SK-N-SH (cell line): ENCODE measurements around the gene DLEU7. TPM values are rescaled to one million over a fixed set of nuclear protein-coding genes. Genes with fewer than 3 reads are reported as not detected.

Experiments
- CTCF ChIA-PET: fragments of 300-600, 350-600 bp; formaldehyde crosslinking; extraction: SDS; loops from one replicate; lab custom pipeline; 2021; lab: Yijun Ruan, JAX
- POLR2A ChIA-PET: fragments of 350-600 bp; sonication (Branson Sonifier 250); formaldehyde crosslinking; extraction: SDS; loops from one replicate; lab custom pipeline; 2020; ENCODE audit warnings: antibody characterized with exemption, inconsistent platforms; lab: Yijun Ruan, JAX
- DNase-seq: peaks from one replicate; pipeline ENCODE4 v3.0.0; 2012
- H2AFZ ChIP-seq: fragments of 200-600 bp; sonication (generic); 2 replicates; pipeline ENCODE4 v1.8.1; 2016; ENCODE audit warnings: antibody characterized with exemption, mild to moderate bottlenecking, low read depth
- H3F3A ChIP-seq: fragments of 200-600 bp; sonication (generic); replicated peaks from 2 replicates; pipeline ENCODE3; 2016; ENCODE audit warnings: antibody characterized with exemption, mild to moderate bottlenecking; ENCODE audit not compliant: insufficient read depth
- H3K27ac ChIP-seq, 2 experiments: fragments of 200-500 bp in 1 of 2; fragments of 200-600 bp in 1 of 2; sonication (Bioruptor generic) in 1 of 2; sonication (generic), shearing (Covaris generic) in 1 of 2; 2 replicates each; pipeline versions ENCODE4 v1.5.1 to v1.6.1; 2014 to 2016; ENCODE audit warnings: low read depth in 2 of 2, inconsistent platforms in 1 of 2, low read length in 1 of 2, mild to moderate bottlenecking in 1 of 2, mixed read lengths in 1 of 2
- H3K27me3 ChIP-seq: fragments of 200-600 bp; sonication (generic), shearing (Covaris generic); 2 replicates; pipeline ENCODE4 v1.6.1; 2016; ENCODE audit warnings: mixed run types; ENCODE audit not compliant: insufficient read depth
- H3K36me3 ChIP-seq, 2 experiments: fragments of 200-500 bp in 1 of 2; fragments of 200-600 bp in 1 of 2; sonication (Bioruptor generic) in 1 of 2; sonication (generic) in 1 of 2; replicated peaks in 1 of 2; 2 replicates each; pipeline versions ENCODE3 to v1.5.1; 2014 to 2016; ENCODE audit warnings: low read length in 1 of 2, mild to moderate bottlenecking in 1 of 2; ENCODE audit not compliant: insufficient read depth in 2 of 2, control insufficient read depth in 1 of 2
- H3K4me1 ChIP-seq, 2 experiments: fragments of 200-500 bp in 1 of 2; fragments of 200-600 bp in 1 of 2; sonication (Bioruptor generic) in 1 of 2; sonication (generic), shearing (Covaris generic) in 1 of 2; 2 replicates each; pipeline versions ENCODE4 v1.5.1 to v1.6.1; 2014 to 2016; ENCODE audit warnings: low read depth in 1 of 2, low read length in 1 of 2, mixed run types in 1 of 2; ENCODE audit not compliant: insufficient read depth in 2 of 2, control insufficient read depth in 1 of 2
- H3K4me2 ChIP-seq: fragments of 200-600 bp; sonication (generic), shearing (Covaris generic); 2 replicates; pipeline ENCODE4 v1.6.1; 2017; ENCODE audit warnings: mixed run types
- H3K4me3 ChIP-seq, 2 experiments: fragments of 200-500 bp in 1 of 2; fragments of 200-600 bp in 1 of 2; sonication (Bioruptor generic) in 1 of 2; sonication (generic), shearing (Covaris generic) in 1 of 2; 2 replicates each; pipeline versions ENCODE4 v1.5.1 to v1.8.1; 2014 to 2016; ENCODE audit warnings: low read depth in 2 of 2, inconsistent platforms in 1 of 2, low read length in 1 of 2, mild to moderate bottlenecking in 1 of 2, mixed read lengths in 1 of 2, moderate library complexity in 1 of 2
- H3K79me2 ChIP-seq: fragments of 200-600 bp; sonication (generic); 2 replicates; pipeline ENCODE4 v1.8.1; 2017; ENCODE audit warnings: mild to moderate bottlenecking; ENCODE audit not compliant: insufficient read depth
- H3K9ac ChIP-seq: fragments of 200-600 bp; sonication (generic); 2 replicates; pipeline ENCODE4 v1.6.1; 2017; ENCODE audit warnings: mixed run types
- H3K9me2 ChIP-seq: fragments of 200-600 bp; sonication (generic); 2 replicates; pipeline ENCODE4 v1.6.1; 2017; ENCODE audit warnings: mixed run types
- H3K9me3 ChIP-seq: fragments of 200-600 bp; sonication (generic); 2 replicates; pipeline ENCODE4 v1.6.1; 2017; ENCODE audit warnings: mixed run types, mild to moderate bottlenecking, moderate library complexity
- H4K20me1 ChIP-seq: fragments of 200-600 bp; sonication (generic); 2 replicates; pipeline ENCODE4 v1.6.1; 2017; ENCODE audit warnings: mild to moderate bottlenecking, mixed run types; ENCODE audit not compliant: insufficient read depth
- FOSL2 ChIP-seq: IDR thresholded peaks from 2 replicates; pipeline ENCODE4 v1.4.0; 2012; ENCODE audit warnings: low read depth, mild to moderate bottlenecking, moderate library complexity, borderline replicate concordance
- JUND ChIP-seq: IDR thresholded peaks from 2 replicates; pipeline ENCODE4 v1.4.0; 2012
- MXI1 ChIP-seq: IDR thresholded peaks from 2 replicates; pipeline ENCODE4 v1.6.1; 2012; ENCODE audit warnings: mild to moderate bottlenecking, low read depth, low read length, improper control_type of control experiment
- RCOR1 ChIP-seq: fragments of 150-350 bp; IDR thresholded peaks from 2 replicates; pipeline ENCODE4 v1.6.1; 2017; ENCODE audit warnings: antibody characterized with exemption, low read length
- RXRA ChIP-seq: IDR thresholded peaks from 2 replicates; pipeline ENCODE4 v1.4.0; 2012; ENCODE audit warnings: low read depth, mild to moderate bottlenecking, borderline replicate concordance
- TAF1 ChIP-seq: IDR thresholded peaks from 2 replicates; pipeline ENCODE4 v1.6.1; 2012; ENCODE audit warnings: low read depth, mild to moderate bottlenecking, low read length, moderate library complexity, borderline replicate concordance
- TEAD4 ChIP-seq: IDR thresholded peaks from 2 replicates; pipeline ENCODE4 v1.4.0; 2012; ENCODE audit warnings: mild to moderate bottlenecking, borderline replicate concordance; ENCODE audit not compliant: insufficient read depth
- WGBS: methylation state at CpG from one replicate; pipeline ENCODE4 v1.1.6; 2017; ENCODE audit warnings: low lambda C conversion rate; 5-methylcytosine and 5-hydroxymethylcytosine counted together
- polyA plus RNA-seq, 3 experiments: library from polyadenylated mRNA; depleted of rRNA; stranded (reverse); fragments of >200 nt; gene quantifications; 2 replicates each; pipeline ENCODE4 v1.2.3, GENCODE V29; 2012
- TF ChIP-seq, protein P1 (sequence below): fragments of 150-350 bp; IDR thresholded peaks from 2 replicates; pipeline ENCODE4 v1.6.1; 2016; ENCODE audit warnings: mild to moderate bottlenecking, low read depth, low read length
- TF ChIP-seq, protein P2 (sequence below): IDR thresholded peaks from 2 replicates; pipeline ENCODE4 v1.4.0; 2012; ENCODE audit warnings: low read depth, borderline replicate concordance
- TF ChIP-seq, protein P3 (sequence below): IDR thresholded peaks from 2 replicates; pipeline ENCODE4; 2012
- TF ChIP-seq, protein P4 (sequence below): fragments of 150-350 bp; IDR thresholded peaks from 2 replicates; pipeline ENCODE4 v1.6.1; 2017; ENCODE audit warnings: antibody characterized with exemption, low read length, low read depth, borderline replicate concordance
- TF ChIP-seq, protein P5 (sequence below): IDR thresholded peaks from 2 replicates; pipeline ENCODE4 v1.4.0; 2012; ENCODE audit warnings: low read depth, borderline replicate concordance

DLEU7 gene
- polyA plus RNA-seq, 1 of the 3 experiments (the other 2 are of a cell fraction), result not detected

DNA sequence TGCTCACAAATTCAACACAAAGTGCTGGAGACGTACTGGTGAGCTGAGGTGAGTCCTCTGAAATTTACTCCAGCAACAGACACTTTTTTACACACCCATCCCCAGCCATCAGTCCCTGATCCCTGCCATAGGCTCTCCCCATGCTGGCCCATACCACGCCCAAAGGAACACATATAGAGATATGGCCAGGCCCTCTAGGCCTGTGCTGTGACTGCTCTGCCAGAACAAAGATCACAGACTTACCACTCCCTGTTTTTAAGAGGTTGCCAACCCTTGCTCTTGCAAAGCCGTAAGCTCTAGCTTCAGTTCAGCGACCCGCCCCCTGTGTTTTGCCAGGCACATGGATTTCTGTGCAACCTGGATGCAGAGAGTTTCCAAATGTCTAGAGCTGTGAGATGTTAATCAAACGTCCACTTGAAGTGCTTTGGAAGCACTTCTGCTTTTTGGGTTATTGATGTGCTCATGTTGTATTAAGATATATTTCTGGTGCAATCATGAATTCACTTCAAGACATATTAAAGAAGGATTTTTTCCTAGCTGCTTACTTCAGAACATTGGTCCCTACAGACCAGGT lies 59.7 kb downstream of the DLEU7 start:
- H3K27me3 ChIP-seq, result no peaks in the 10 kb centered on the region
- ChIA-PET CTCF (interaction anchor here (1.4 kb wide), 1 partner anchor 17 kb away, joined by 3 read pairs; no protein-coding TSS in a partner anchor), POLR2A (no interaction called here)
- no peaks in the 10 kb centered on the region for H3K36me3 ChIP-seq
- no peak overlapping the region for H3K4me2 ChIP-seq
- no peak overlapping the region for H3K4me3 ChIP-seq
- H3K9me2 ChIP-seq, result no peaks in the 10 kb centered on the region
- no peak overlapping the region for H2AFZ ChIP-seq
- no peak for DNase-seq
- H3K9ac ChIP-seq, result no peak overlapping the region
- TF ChIP-seq TAF1, result no peak
- TF ChIP-seq, protein P1, sequence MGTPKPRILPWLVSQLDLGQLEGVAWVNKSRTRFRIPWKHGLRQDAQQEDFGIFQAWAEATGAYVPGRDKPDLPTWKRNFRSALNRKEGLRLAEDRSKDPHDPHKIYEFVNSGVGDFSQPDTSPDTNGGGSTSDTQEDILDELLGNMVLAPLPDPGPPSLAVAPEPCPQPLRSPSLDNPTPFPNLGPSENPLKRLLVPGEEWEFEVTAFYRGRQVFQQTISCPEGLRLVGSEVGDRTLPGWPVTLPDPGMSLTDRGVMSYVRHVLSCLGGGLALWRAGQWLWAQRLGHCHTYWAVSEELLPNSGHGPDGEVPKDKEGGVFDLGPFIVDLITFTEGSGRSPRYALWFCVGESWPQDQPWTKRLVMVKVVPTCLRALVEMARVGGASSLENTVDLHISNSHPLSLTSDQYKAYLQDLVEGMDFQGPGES, result no peak
- TF ChIP-seq RXRA, result no peak
- TF ChIP-seq, protein P2, sequence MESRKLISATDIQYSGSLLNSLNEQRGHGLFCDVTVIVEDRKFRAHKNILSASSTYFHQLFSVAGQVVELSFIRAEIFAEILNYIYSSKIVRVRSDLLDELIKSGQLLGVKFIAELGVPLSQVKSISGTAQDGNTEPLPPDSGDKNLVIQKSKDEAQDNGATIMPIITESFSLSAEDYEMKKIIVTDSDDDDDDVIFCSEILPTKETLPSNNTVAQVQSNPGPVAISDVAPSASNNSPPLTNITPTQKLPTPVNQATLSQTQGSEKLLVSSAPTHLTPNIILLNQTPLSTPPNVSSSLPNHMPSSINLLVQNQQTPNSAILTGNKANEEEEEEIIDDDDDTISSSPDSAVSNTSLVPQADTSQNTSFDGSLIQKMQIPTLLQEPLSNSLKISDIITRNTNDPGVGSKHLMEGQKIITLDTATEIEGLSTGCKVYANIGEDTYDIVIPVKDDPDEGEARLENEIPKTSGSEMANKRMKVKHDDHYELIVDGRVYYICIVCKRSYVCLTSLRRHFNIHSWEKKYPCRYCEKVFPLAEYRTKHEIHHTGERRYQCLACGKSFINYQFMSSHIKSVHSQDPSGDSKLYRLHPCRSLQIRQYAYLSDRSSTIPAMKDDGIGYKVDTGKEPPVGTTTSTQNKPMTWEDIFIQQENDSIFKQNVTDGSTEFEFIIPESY, result no peak
- TF ChIP-seq FOSL2, result no peak
- no peaks in the 10 kb centered on the region for H3F3A ChIP-seq
- no peaks in the 10 kb centered on the region for H4K20me1 ChIP-seq
- H3K4me1 ChIP-seq, result peaks cover 0 to 9% of the 10 kb centered on the region in 2 experiments; a peak in 2 of 4 replicates
- no peaks in the 10 kb centered on the region for H3K79me2 ChIP-seq
- WGBS, result 58% methylated on average over 6 of the region's 6 CpGs
- no peaks in the 10 kb centered on the region for H3K9me3 ChIP-seq
- no peak overlapping the region for H3K27ac ChIP-seq

DNA sequence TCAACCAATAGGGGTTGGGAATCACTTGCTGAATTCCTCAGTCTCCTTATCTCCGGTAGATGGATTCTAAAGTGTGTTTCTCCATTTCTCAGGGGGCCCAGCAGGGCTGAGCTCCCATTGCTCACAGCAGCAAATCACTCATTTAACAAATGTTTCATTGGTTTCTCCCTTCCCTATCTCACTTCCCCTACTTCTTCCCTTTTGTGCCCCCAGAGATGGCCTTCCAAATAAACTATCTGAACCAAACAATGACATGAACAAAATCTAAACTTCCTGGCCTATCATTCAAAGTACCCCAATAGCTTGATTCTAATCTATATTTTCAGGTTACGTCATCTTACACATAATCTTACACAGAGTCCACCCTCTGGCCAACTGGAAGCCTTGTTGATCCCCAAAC lies 60.4 kb downstream of the DLEU7 start:
- POLR2A ChIA-PET, result no interaction called here
- Histone ChIP-seq H3K4me2 (no peak overlapping the region), H3K79me2 (no peaks in the 10 kb centered on the region), H3K9me2 (no peaks in the 10 kb centered on the region), H3K9ac (no peak overlapping the region), H3K27ac (no peak overlapping the region), H3F3A (no peaks in the 10 kb centered on the region), H3K4me3 (no peak overlapping the region), H3K27me3 (no peaks in the 10 kb centered on the region), H3K36me3 (no peaks in the 10 kb centered on the region), H2AFZ (no peak overlapping the region), H3K9me3 (no peaks in the 10 kb centered on the region), H4K20me1 (no peaks in the 10 kb centered on the region), H3K4me1 (peaks cover 0 to 9% of the 10 kb centered on the region in 2 experiments; a peak in 2 of 4 replicates)
- DNase-seq, result no peak
- WGBS, result 84% methylated on average over 2 of the region's 2 CpGs
- TF ChIP-seq MXI1 (no peak), JUND (no peak), RCOR1 (no peak), TEAD4 (no peak)
- TF ChIP-seq, protein P3, sequence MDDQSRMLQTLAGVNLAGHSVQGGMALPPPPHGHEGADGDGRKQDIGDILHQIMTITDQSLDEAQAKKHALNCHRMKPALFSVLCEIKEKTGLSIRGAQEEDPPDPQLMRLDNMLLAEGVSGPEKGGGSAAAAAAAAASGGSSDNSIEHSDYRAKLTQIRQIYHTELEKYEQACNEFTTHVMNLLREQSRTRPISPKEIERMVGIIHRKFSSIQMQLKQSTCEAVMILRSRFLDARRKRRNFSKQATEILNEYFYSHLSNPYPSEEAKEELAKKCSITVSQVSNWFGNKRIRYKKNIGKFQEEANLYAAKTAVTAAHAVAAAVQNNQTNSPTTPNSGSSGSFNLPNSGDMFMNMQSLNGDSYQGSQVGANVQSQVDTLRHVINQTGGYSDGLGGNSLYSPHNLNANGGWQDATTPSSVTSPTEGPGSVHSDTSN, result no peak
- TF ChIP-seq, protein P1, result no peak
- TF ChIP-seq, protein P4, sequence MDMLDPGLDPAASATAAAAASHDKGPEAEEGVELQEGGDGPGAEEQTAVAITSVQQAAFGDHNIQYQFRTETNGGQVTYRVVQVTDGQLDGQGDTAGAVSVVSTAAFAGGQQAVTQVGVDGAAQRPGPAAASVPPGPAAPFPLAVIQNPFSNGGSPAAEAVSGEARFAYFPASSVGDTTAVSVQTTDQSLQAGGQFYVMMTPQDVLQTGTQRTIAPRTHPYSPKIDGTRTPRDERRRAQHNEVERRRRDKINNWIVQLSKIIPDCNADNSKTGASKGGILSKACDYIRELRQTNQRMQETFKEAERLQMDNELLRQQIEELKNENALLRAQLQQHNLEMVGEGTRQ, result no peak
- TF ChIP-seq, protein P5, sequence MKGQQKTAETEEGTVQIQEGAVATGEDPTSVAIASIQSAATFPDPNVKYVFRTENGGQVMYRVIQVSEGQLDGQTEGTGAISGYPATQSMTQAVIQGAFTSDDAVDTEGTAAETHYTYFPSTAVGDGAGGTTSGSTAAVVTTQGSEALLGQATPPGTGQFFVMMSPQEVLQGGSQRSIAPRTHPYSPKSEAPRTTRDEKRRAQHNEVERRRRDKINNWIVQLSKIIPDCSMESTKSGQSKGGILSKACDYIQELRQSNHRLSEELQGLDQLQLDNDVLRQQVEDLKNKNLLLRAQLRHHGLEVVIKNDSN, result no peak
- CTCF ChIA-PET, result interaction anchor here (0.6 kb wide), 1 partner anchor 18 kb away, joined by 3 read pairs; no protein-coding TSS in a partner anchor
